Ishikawa (cell line): ENCODE data around the gene CARHSP1.

ENCODE experiments used
- CEBPB ChIP-seq: IDR thresholded peaks from 2 replicates; pipeline ENCODE4 v1.6.1; 2012
- CREB1 ChIP-seq: IDR thresholded peaks from 2 replicates; pipeline ENCODE4 v1.6.1; 2012; ENCODE audit warnings: low read depth
- EGR1 ChIP-seq: IDR thresholded peaks from 2 replicates; pipeline ENCODE4 v1.6.1; 2012
- EP300 ChIP-seq: IDR thresholded peaks from 2 replicates; pipeline ENCODE4 v1.6.1; 2012; ENCODE audit warnings: borderline replicate concordance
- FOXM1 ChIP-seq: IDR thresholded peaks from 2 replicates; pipeline ENCODE4 v1.6.1; 2012; ENCODE audit warnings: low read depth, borderline replicate concordance
- NFIC ChIP-seq: IDR thresholded peaks from 2 replicates; pipeline ENCODE4 v1.6.1; 2012
- RAD21 ChIP-seq: IDR thresholded peaks from 2 replicates; pipeline ENCODE4 v1.6.1; 2012; ENCODE audit warnings: low read depth
- TAF1 ChIP-seq: IDR thresholded peaks from 2 replicates; pipeline ENCODE4 v1.6.1; 2012; ENCODE audit warnings: low read depth, mild to moderate bottlenecking
- TCF12 ChIP-seq: IDR thresholded peaks from 2 replicates; pipeline ENCODE4 v1.6.1; 2012; ENCODE audit warnings: low read depth
- TEAD4 ChIP-seq: IDR thresholded peaks from 2 replicates; pipeline ENCODE4 v1.6.1; 2012
- YY1 ChIP-seq: IDR thresholded peaks from 2 replicates; pipeline ENCODE4 v1.6.1; 2012; ENCODE audit warnings: low read depth
- ZBTB7A ChIP-seq: IDR thresholded peaks from 2 replicates; pipeline ENCODE4 v1.6.1; 2012; ENCODE audit warnings: low read depth
- TF ChIP-seq, protein P1 (sequence below): IDR thresholded peaks from 2 replicates; pipeline ENCODE4 v1.6.1; 2012; ENCODE audit warnings: low read depth, mild to moderate bottlenecking
- TF ChIP-seq, protein P2 (sequence below): IDR thresholded peaks from 2 replicates; pipeline ENCODE4 v1.6.1; 2012
- TF ChIP-seq, protein P3 (sequence below): IDR thresholded peaks from 2 replicates; pipeline ENCODE4 v1.6.1; 2012

Gene CARHSP1

DNA sequence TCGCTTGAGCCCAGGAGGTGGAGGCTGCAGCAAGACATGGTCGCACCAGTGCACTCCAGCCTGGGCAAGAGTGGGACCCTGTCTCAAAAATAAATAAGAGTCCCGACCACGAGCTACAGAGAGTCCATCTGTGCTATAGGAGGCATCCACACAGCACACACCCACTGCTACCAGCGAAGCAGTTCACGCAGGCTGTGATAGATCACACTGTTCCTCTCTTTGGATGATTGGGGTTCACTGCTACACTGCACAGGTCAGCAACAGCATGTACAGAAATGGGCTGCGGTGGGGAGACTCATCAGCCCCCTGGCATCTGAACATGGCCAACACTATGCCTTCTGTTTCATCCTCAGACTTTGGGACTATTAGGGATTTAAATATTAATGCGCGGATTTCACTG is 37.4 kb downstream of the CARHSP1 start:
- TF ChIP-seq EGR1 (no peak), TAF1 (no peak), YY1 (no peak), TCF12 (no peak), NFIC (no peak), ZBTB7A (no peak), EP300 (no peak), FOXM1 (no peak), TEAD4 (no peak), CEBPB (no peak), RAD21 (no peak), CREB1 (no peak)
- TF ChIP-seq, protein P1, sequence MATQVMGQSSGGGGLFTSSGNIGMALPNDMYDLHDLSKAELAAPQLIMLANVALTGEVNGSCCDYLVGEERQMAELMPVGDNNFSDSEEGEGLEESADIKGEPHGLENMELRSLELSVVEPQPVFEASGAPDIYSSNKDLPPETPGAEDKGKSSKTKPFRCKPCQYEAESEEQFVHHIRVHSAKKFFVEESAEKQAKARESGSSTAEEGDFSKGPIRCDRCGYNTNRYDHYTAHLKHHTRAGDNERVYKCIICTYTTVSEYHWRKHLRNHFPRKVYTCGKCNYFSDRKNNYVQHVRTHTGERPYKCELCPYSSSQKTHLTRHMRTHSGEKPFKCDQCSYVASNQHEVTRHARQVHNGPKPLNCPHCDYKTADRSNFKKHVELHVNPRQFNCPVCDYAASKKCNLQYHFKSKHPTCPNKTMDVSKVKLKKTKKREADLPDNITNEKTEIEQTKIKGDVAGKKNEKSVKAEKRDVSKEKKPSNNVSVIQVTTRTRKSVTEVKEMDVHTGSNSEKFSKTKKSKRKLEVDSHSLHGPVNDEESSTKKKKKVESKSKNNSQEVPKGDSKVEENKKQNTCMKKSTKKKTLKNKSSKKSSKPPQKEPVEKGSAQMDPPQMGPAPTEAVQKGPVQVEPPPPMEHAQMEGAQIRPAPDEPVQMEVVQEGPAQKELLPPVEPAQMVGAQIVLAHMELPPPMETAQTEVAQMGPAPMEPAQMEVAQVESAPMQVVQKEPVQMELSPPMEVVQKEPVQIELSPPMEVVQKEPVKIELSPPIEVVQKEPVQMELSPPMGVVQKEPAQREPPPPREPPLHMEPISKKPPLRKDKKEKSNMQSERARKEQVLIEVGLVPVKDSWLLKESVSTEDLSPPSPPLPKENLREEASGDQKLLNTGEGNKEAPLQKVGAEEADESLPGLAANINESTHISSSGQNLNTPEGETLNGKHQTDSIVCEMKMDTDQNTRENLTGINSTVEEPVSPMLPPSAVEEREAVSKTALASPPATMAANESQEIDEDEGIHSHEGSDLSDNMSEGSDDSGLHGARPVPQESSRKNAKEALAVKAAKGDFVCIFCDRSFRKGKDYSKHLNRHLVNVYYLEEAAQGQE: no peak
- TF ChIP-seq, protein P2, sequence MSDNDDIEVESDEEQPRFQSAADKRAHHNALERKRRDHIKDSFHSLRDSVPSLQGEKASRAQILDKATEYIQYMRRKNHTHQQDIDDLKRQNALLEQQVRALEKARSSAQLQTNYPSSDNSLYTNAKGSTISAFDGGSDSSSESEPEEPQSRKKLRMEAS: no peak
- TF ChIP-seq, protein P3, sequence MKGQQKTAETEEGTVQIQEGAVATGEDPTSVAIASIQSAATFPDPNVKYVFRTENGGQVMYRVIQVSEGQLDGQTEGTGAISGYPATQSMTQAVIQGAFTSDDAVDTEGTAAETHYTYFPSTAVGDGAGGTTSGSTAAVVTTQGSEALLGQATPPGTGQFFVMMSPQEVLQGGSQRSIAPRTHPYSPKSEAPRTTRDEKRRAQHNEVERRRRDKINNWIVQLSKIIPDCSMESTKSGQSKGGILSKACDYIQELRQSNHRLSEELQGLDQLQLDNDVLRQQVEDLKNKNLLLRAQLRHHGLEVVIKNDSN: no peak

GRCh38 chr16:8828541-8829165 is 40.2 kb downstream of the CARHSP1 start:
- no peak for TF ChIP-seq TCF12

GRCh38 chr16:8826278-8826879 is 42.4 kb downstream of the CARHSP1 start:
- no peak for TF ChIP-seq TEAD4
- no peak for TF ChIP-seq ZBTB7A
- no peak for TF ChIP-seq EGR1
- TF ChIP-seq, protein P2: no peak
- no peak for TF ChIP-seq EP300
- TF ChIP-seq, protein P3: no peak
- TF ChIP-seq TAF1: no peak
- no peak for TF ChIP-seq NFIC
- no peak for TF ChIP-seq CEBPB
- no peak for TF ChIP-seq TCF12
- TF ChIP-seq FOXM1: no peak
- no peak for TF ChIP-seq YY1
- TF ChIP-seq, protein P1: no peak
- no peak for TF ChIP-seq CREB1
- TF ChIP-seq RAD21: no peak

DNA sequence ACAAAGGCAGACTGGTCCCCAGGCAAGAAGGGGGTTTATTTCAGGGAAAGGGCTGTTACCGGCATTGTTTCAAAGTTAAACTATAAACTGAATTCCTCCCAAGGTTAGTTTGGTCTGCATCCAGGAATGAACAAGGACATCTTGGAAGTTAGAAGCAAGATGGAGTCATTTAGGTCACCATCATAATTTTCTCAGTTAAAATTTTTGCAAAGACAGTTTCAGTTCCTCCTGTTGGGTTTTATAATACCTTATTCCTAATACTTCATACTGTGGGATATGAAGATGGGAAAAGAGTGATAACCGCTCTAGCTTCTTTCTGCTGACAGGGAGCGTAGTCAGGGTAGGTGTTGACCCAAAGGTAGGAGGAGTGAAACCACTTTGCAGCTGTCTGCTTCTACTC is 46.4 kb downstream of the CARHSP1 start:
- TF ChIP-seq YY1 (no peak), ZBTB7A (no peak), CEBPB (no peak), NFIC (no peak), EGR1 (no peak), TEAD4 (no peak), TAF1 (no peak), FOXM1 (no peak)
- TF ChIP-seq, protein P3: no peak
- TF ChIP-seq, protein P1: no peak
- TF ChIP-seq, protein P2: no peak
